ENCODE data around the gene INPP5D. TPM values are rescaled to one million over a fixed set of nuclear protein-coding genes. Genes with fewer than 3 reads are reported as not detected.

Gene INPP5D
- total and polyA plus RNA-seq, 2 of the 13 experiments (the other 11 are each of a cell fraction or from before 2014, with no cell fraction given) = 16.7 to 18.0 TPM

GRCh38 chr2:233168445-233168844 is 108.3 kb downstream of the INPP5D start:
- no TSS peak for BruUV-seq (replicated peaks)
- no peaks in the 10 kb centered on the region for H3K4me1 ChIP-seq (ENCODE audit: insufficient read depth, low read length)
- no peak for TF ChIP-seq ZNF124 (CRISPR knock-in tag; IDR thresholded peaks at IDR 0.05)
- no peak for TF ChIP-seq NFKB2 (CRISPR knock-in tag; IDR thresholded peaks at IDR 0.05; ENCODE audit: borderline replicate concordance)
- TF ChIP-seq PRDM10 (CRISPR knock-in tag; IDR thresholded peaks at IDR 0.05; ENCODE audit: low read depth) = no peak
- no peak for TF ChIP-seq ZNF367 (CRISPR knock-in tag; IDR thresholded peaks at IDR 0.05; ENCODE audit: borderline replicate concordance)
- intact Hi-C loops (cut with micrococcal nuclease; ENCODE audit: unreplicated experiment) = no loop called here
- no peak overlapping the region for H2AFZ ChIP-seq (ENCODE audit: low read length)
- 92% methylated on average over 4 of the region's 4 CpGs for WGBS (ENCODE audit: low lambda C conversion rate)
- no peak overlapping the region for H3K4me3 ChIP-seq (replicated peaks in 1 of 3; ENCODE audit: insufficient read depth in 1 of 3, low read depth in 2 of 3, low read length in 3 of 3)
- H3K36me3 ChIP-seq (replicated peaks in 1 of 2; ENCODE audit: control insufficient read depth in 1 of 2, insufficient read depth in 2 of 2, low read length in 2 of 2) = peaks cover 28 to 53% of the 10 kb centered on the region in 2 experiments
- FAIRE-seq (peak; percentile 26), DNase-seq (ENCODE audit: low spot score) (no peak), ATAC-seq (no peak)
- no peak overlapping the region for H3K9ac ChIP-seq (ENCODE audit: insufficient read depth, low read depth, low read length)
- ChIA-PET CTCF (ENCODE audit: low intra/inter-chr PET ratio, low total read pairs) (no interaction called here), POLR2A (no interaction called here)
- no peaks in the 10 kb centered on the region for H4K20me1 ChIP-seq (ENCODE audit: insufficient read depth, low read length)
- H3K27me3 ChIP-seq (ENCODE audit: control insufficient read depth in 1 of 2, insufficient read depth in 2 of 2, low read length in 2 of 2) = no peaks in the 10 kb centered on the region
- no peaks in the 10 kb centered on the region for H3K79me2 ChIP-seq (ENCODE audit: insufficient read depth, low read length)
- H3K9me3 ChIP-seq (ENCODE audit: low read length) = no peaks in the 10 kb centered on the region
- H3K4me2 ChIP-seq (ENCODE audit: low read depth, low read length) = no peak overlapping the region
- in situ Hi-C loops (cut with HindIII; ENCODE audit: extremely low pct_ligation_motif_present, low pct_unique_long_range_greater_than_20kb) = no loop called here
- no peak overlapping the region for H3K27ac ChIP-seq (ENCODE audit: extremely low read length, insufficient read depth, low read length)

GRCh38 chr2:233168919-233169318 is 108.8 kb downstream of the INPP5D start:
- FAIRE-seq (no peak), ATAC-seq (no peak), DNase-seq (ENCODE audit: low spot score) (no peak)
- no peaks in the 10 kb centered on the region for H3K27me3 ChIP-seq (ENCODE audit: control insufficient read depth in 1 of 2, insufficient read depth in 2 of 2, low read length in 2 of 2)
- ChIA-PET CTCF (ENCODE audit: low intra/inter-chr PET ratio, low total read pairs) (no interaction called here), POLR2A (no interaction called here)
- no peak overlapping the region for H2AFZ ChIP-seq (ENCODE audit: low read length)
- 92% methylated on average over 11 of the region's 11 CpGs for WGBS (ENCODE audit: low lambda C conversion rate)
- no peaks in the 10 kb centered on the region for H3K9me3 ChIP-seq (ENCODE audit: low read length)
- H3K36me3 ChIP-seq (replicated peaks in 1 of 2; ENCODE audit: control insufficient read depth in 1 of 2, insufficient read depth in 2 of 2, low read length in 2 of 2) = peaks cover 28 to 51% of the 10 kb centered on the region in 2 experiments
- H3K4me1 ChIP-seq (ENCODE audit: insufficient read depth, low read length) = no peaks in the 10 kb centered on the region
- no TSS peak for BruUV-seq (replicated peaks)
- H4K20me1 ChIP-seq (ENCODE audit: insufficient read depth, low read length) = no peaks in the 10 kb centered on the region
- no peaks in the 10 kb centered on the region for H3K79me2 ChIP-seq (ENCODE audit: insufficient read depth, low read length)
- intact Hi-C loops (cut with micrococcal nuclease; ENCODE audit: unreplicated experiment) (no loop called here), in situ Hi-C loops (cut with HindIII; ENCODE audit: extremely low pct_ligation_motif_present, low pct_unique_long_range_greater_than_20kb) (no loop called here)
- no peak for TF ChIP-seq SKI (IDR thresholded peaks at IDR 0.05; ENCODE audit: partially characterized antibody)
- H3K9ac ChIP-seq (ENCODE audit: insufficient read depth, low read depth, low read length) = no peak overlapping the region
- no peak overlapping the region for H3K4me3 ChIP-seq (replicated peaks in 1 of 3; ENCODE audit: insufficient read depth in 1 of 3, low read depth in 2 of 3, low read length in 3 of 3)
- no peak overlapping the region for H3K27ac ChIP-seq (ENCODE audit: extremely low read length, insufficient read depth, low read length)
- H3K4me2 ChIP-seq (ENCODE audit: low read depth, low read length) = no peak overlapping the region
